Measurements from ENCODE around the gene TFPI2.

TFPI2 gene

GRCh38 chr7:93879356-93879755 lies 11.2 kb downstream of the TFPI2 start:
- H3K9ac ChIP-seq (ENCODE audit: low read length): no peak overlapping the region
- H3K9me3 ChIP-seq (ENCODE audit: low read length): no peaks in the 10 kb centered on the region
- no peaks in the 10 kb centered on the region for H3K4me1 ChIP-seq (ENCODE audit: insufficient read depth, low read length)
- H3K27ac ChIP-seq (ENCODE audit: low read depth, low read length): no peak overlapping the region
- no peaks in the 10 kb centered on the region for H3K27me3 ChIP-seq (ENCODE audit: control insufficient read depth in 1 of 2, insufficient read depth in 2 of 2, low read length in 2 of 2)
- no peaks in the 10 kb centered on the region for H3K36me3 ChIP-seq (ENCODE audit: insufficient read depth, low read length)
- H3K4me3 ChIP-seq (ENCODE audit: low read depth in 1 of 2, low read length in 2 of 2): no peak overlapping the region

GRCh38 chr7:93877742-93878141 lies 12.8 kb downstream of the TFPI2 start:
- H3K4me3 ChIP-seq (ENCODE audit: low read depth in 1 of 2, low read length in 2 of 2): no peak overlapping the region
- H3K27me3 ChIP-seq (ENCODE audit: control insufficient read depth in 1 of 2, insufficient read depth in 2 of 2, low read length in 2 of 2): no peaks in the 10 kb centered on the region
- H3K9ac ChIP-seq (ENCODE audit: low read length): no peak overlapping the region
- H3K27ac ChIP-seq (ENCODE audit: low read depth, low read length): no peak overlapping the region
- no peaks in the 10 kb centered on the region for H3K4me1 ChIP-seq (ENCODE audit: insufficient read depth, low read length)
- H3K36me3 ChIP-seq (ENCODE audit: insufficient read depth, low read length): no peaks in the 10 kb centered on the region
- no peaks in the 10 kb centered on the region for H3K9me3 ChIP-seq (ENCODE audit: low read length)

- Histone ChIP-seq H3K27me3 (ENCODE audit: control insufficient read depth in 1 of 2, insufficient read depth in 2 of 2, low read length in 2 of 2) (no peaks in the 10 kb centered on the region), H3K4me3 (ENCODE audit: low read depth in 1 of 2, low read length in 2 of 2) (no peak overlapping the region), H3K27ac (ENCODE audit: low read depth, low read length) (no peak overlapping the region)
These were observed 16.5 kb downstream of the TFPI2 start for GRCh38 chr7:93873998-93874574.

GRCh38 chr7:93866886-93867285 lies 23.7 kb downstream of the TFPI2 start:
- no peaks in the 10 kb centered on the region for H3K9me3 ChIP-seq (ENCODE audit: low read length)
- H3K9ac ChIP-seq (ENCODE audit: low read length): no peak overlapping the region
- no peak overlapping the region for H3K27ac ChIP-seq (ENCODE audit: low read depth, low read length)
- no peaks in the 10 kb centered on the region for H3K27me3 ChIP-seq (ENCODE audit: control insufficient read depth in 1 of 2, insufficient read depth in 2 of 2, low read length in 2 of 2)
- no peaks in the 10 kb centered on the region for H3K4me1 ChIP-seq (ENCODE audit: insufficient read depth, low read length)
- no peaks in the 10 kb centered on the region for H3K36me3 ChIP-seq (ENCODE audit: insufficient read depth, low read length)
- no peak overlapping the region for H3K4me3 ChIP-seq (ENCODE audit: low read depth in 1 of 2, low read length in 2 of 2)

More at GRCh38 chr7:93873998-93874574, 16.5 kb downstream of the TFPI2 start:
- Histone ChIP-seq H3K9me3 (ENCODE audit: low read length) (no peaks in the 10 kb centered on the region), H3K36me3 (ENCODE audit: insufficient read depth, low read length) (no peaks in the 10 kb centered on the region), H3K9ac (ENCODE audit: low read length) (no peak overlapping the region), H3K4me1 (ENCODE audit: insufficient read depth, low read length) (no peaks in the 10 kb centered on the region)

GRCh38 chr7:93862651-93863050 lies 27.9 kb downstream of the TFPI2 start:
- H3K9me3 ChIP-seq (ENCODE audit: low read length): no peaks in the 10 kb centered on the region
- H3K36me3 ChIP-seq (ENCODE audit: insufficient read depth, low read length): no peaks in the 10 kb centered on the region
- no peak overlapping the region for H3K9ac ChIP-seq (ENCODE audit: low read length)
- H3K4me3 ChIP-seq (ENCODE audit: low read depth in 1 of 2, low read length in 2 of 2): no peak overlapping the region
- no peak overlapping the region for H3K27ac ChIP-seq (ENCODE audit: low read depth, low read length)
- no peaks in the 10 kb centered on the region for H3K27me3 ChIP-seq (ENCODE audit: control insufficient read depth in 1 of 2, insufficient read depth in 2 of 2, low read length in 2 of 2)
- H3K4me1 ChIP-seq (ENCODE audit: insufficient read depth, low read length): no peaks in the 10 kb centered on the region

- no peaks in the 10 kb centered on the region for H3K9me3 ChIP-seq (ENCODE audit: low read length)
- H3K27ac ChIP-seq (ENCODE audit: low read depth, low read length): no peak overlapping the region
- no peaks in the 10 kb centered on the region for H3K27me3 ChIP-seq (ENCODE audit: control insufficient read depth in 1 of 2, insufficient read depth in 2 of 2, low read length in 2 of 2)
- no peaks in the 10 kb centered on the region for H3K4me1 ChIP-seq (ENCODE audit: insufficient read depth, low read length)
- no peak overlapping the region for H3K4me3 ChIP-seq (ENCODE audit: low read depth in 1 of 2, low read length in 2 of 2)
- no peak overlapping the region for H3K9ac ChIP-seq (ENCODE audit: low read length)
- no peaks in the 10 kb centered on the region for H3K36me3 ChIP-seq (ENCODE audit: insufficient read depth, low read length)
These were observed 29.1 kb downstream of the TFPI2 start for GRCh38 chr7:93861325-93861949.

GRCh38 chr7:93860261-93860660 lies 30.3 kb downstream of the TFPI2 start:
- H3K4me3 ChIP-seq (ENCODE audit: low read depth in 1 of 2, low read length in 2 of 2): no peak overlapping the region
- H3K9me3 ChIP-seq (ENCODE audit: low read length): no peaks in the 10 kb centered on the region
- no peaks in the 10 kb centered on the region for H3K36me3 ChIP-seq (ENCODE audit: insufficient read depth, low read length)
- no peak overlapping the region for H3K9ac ChIP-seq (ENCODE audit: low read length)
- H3K27ac ChIP-seq (ENCODE audit: low read depth, low read length): no peak overlapping the region
- H3K4me1 ChIP-seq (ENCODE audit: insufficient read depth, low read length): no peaks in the 10 kb centered on the region
- H3K27me3 ChIP-seq (ENCODE audit: control insufficient read depth in 1 of 2, insufficient read depth in 2 of 2, low read length in 2 of 2): no peaks in the 10 kb centered on the region

GRCh38 chr7:93858857-93859256 lies 31.7 kb downstream of the TFPI2 start:
- H3K4me1 ChIP-seq (ENCODE audit: insufficient read depth, low read length): no peaks in the 10 kb centered on the region
- no peak overlapping the region for H3K27ac ChIP-seq (ENCODE audit: low read depth, low read length)
- H3K36me3 ChIP-seq (ENCODE audit: insufficient read depth, low read length): no peaks in the 10 kb centered on the region
- H3K4me3 ChIP-seq (ENCODE audit: low read depth in 1 of 2, low read length in 2 of 2): no peak overlapping the region
- H3K27me3 ChIP-seq (ENCODE audit: control insufficient read depth in 1 of 2, insufficient read depth in 2 of 2, low read length in 2 of 2): no peaks in the 10 kb centered on the region
- no peaks in the 10 kb centered on the region for H3K9me3 ChIP-seq (ENCODE audit: low read length)
- H3K9ac ChIP-seq (ENCODE audit: low read length): no peak overlapping the region

- no peak overlapping the region for H3K9ac ChIP-seq (ENCODE audit: low read length)
- H3K27ac ChIP-seq (ENCODE audit: low read depth, low read length): no peak overlapping the region
- no peaks in the 10 kb centered on the region for H3K4me1 ChIP-seq (ENCODE audit: insufficient read depth, low read length)
- no peaks in the 10 kb centered on the region for H3K27me3 ChIP-seq (ENCODE audit: control insufficient read depth in 1 of 2, insufficient read depth in 2 of 2, low read length in 2 of 2)
- H3K4me3 ChIP-seq (ENCODE audit: low read depth in 1 of 2, low read length in 2 of 2): no peak overlapping the region
- H3K36me3 ChIP-seq (ENCODE audit: insufficient read depth, low read length): no peaks in the 10 kb centered on the region
- no peaks in the 10 kb centered on the region for H3K9me3 ChIP-seq (ENCODE audit: low read length)
These were observed 34.2 kb downstream of the TFPI2 start for GRCh38 chr7:93856323-93856722.

- Histone ChIP-seq H3K27me3 (ENCODE audit: control insufficient read depth in 1 of 2, insufficient read depth in 2 of 2, low read length in 2 of 2) (no peaks in the 10 kb centered on the region), H3K27ac (ENCODE audit: low read depth, low read length) (no peak overlapping the region), H3K36me3 (ENCODE audit: insufficient read depth, low read length) (no peaks in the 10 kb centered on the region), H3K4me3 (ENCODE audit: low read depth in 1 of 2, low read length in 2 of 2) (no peak overlapping the region), H3K4me1 (ENCODE audit: insufficient read depth, low read length) (no peaks in the 10 kb centered on the region), H3K9me3 (ENCODE audit: low read length) (no peaks in the 10 kb centered on the region), H3K9ac (ENCODE audit: low read length) (no peak overlapping the region)
These were observed 34.8 kb downstream of the TFPI2 start for GRCh38 chr7:93855797-93856196.

GRCh38 chr7:93854480-93854879 lies 36.1 kb downstream of the TFPI2 start:
- H3K9me3 ChIP-seq (ENCODE audit: low read length): no peaks in the 10 kb centered on the region
- H3K27ac ChIP-seq (ENCODE audit: low read depth, low read length): no peak overlapping the region
- H3K4me1 ChIP-seq (ENCODE audit: insufficient read depth, low read length): no peaks in the 10 kb centered on the region
- H3K27me3 ChIP-seq (ENCODE audit: control insufficient read depth in 1 of 2, insufficient read depth in 2 of 2, low read length in 2 of 2): no peaks in the 10 kb centered on the region
- H3K36me3 ChIP-seq (ENCODE audit: insufficient read depth, low read length): no peaks in the 10 kb centered on the region
- H3K9ac ChIP-seq (ENCODE audit: low read length): no peak overlapping the region
- no peak overlapping the region for H3K4me3 ChIP-seq (ENCODE audit: low read depth in 1 of 2, low read length in 2 of 2)

- Histone ChIP-seq H3K27ac (ENCODE audit: low read depth, low read length) (no peak overlapping the region), H3K27me3 (ENCODE audit: control insufficient read depth in 1 of 2, insufficient read depth in 2 of 2, low read length in 2 of 2) (no peaks in the 10 kb centered on the region), H3K9me3 (ENCODE audit: low read length) (no peaks in the 10 kb centered on the region), H3K9ac (ENCODE audit: low read length) (no peak overlapping the region), H3K4me3 (ENCODE audit: low read depth in 1 of 2, low read length in 2 of 2) (no peak overlapping the region), H3K4me1 (ENCODE audit: insufficient read depth, low read length) (no peaks in the 10 kb centered on the region), H3K36me3 (ENCODE audit: insufficient read depth, low read length) (no peaks in the 10 kb centered on the region)
These were observed 39.0 kb downstream of the TFPI2 start for GRCh38 chr7:93851536-93851935.
